ENCODE data around the gene ARMC3. TPM values are rescaled to one million over a fixed set of nuclear protein-coding genes. Genes with fewer than 3 reads are reported as not detected.

Gene ARMC3
- total and polyA plus RNA-seq, 9 of the 15 experiments (the other 6 are each of a cell fraction or from before 2014, with no cell fraction given) = 0.33 to 1.1 (median 0.62) TPM

GRCh38 chr10:22945934-22946673 is 18.3 kb downstream of the ARMC3 start:
- in situ Hi-C loops (cut with MboI) = no loop called here
- H3K9ac ChIP-seq (ENCODE audit: insufficient read depth in 1 of 2, low read depth in 2 of 2, low read length in 2 of 2) = no peak overlapping the region
- WGBS (ENCODE audit: insufficient coverage, low coverage, missing lambda C conversion rate) = 67% methylated on average over 2 of the region's 2 CpGs
- TF ChIP-seq OTX1 (CRISPR knock-in tag; IDR thresholded peaks at IDR 0.05) (no peak), ZFP1 (CRISPR knock-in tag; IDR thresholded peaks at IDR 0.05) (no peak), ZBTB49 (CRISPR knock-in tag; IDR thresholded peaks at IDR 0.05; ENCODE audit: borderline replicate concordance) (no peak), ZNF280B (CRISPR knock-in tag; IDR thresholded peaks at IDR 0.05) (no peak), ELF1 (tag; IDR thresholded peaks at IDR 0.05) (no peak), HOMEZ (CRISPR knock-in tag; IDR thresholded peaks at IDR 0.05) (no peak), SMAD2 (IDR thresholded peaks at IDR 0.05; ENCODE audit: low read depth, low read length) (no peak), XRCC3 (IDR thresholded peaks at IDR 0.05) (no peak), ZNF766 (CRISPR knock-in tag; conservative IDR thresholded peaks at IDR 0.05) (no peak), CHAMP1 (IDR thresholded peaks at IDR 0.05) (no peak)
- TF ChIP-seq, protein P1, sequence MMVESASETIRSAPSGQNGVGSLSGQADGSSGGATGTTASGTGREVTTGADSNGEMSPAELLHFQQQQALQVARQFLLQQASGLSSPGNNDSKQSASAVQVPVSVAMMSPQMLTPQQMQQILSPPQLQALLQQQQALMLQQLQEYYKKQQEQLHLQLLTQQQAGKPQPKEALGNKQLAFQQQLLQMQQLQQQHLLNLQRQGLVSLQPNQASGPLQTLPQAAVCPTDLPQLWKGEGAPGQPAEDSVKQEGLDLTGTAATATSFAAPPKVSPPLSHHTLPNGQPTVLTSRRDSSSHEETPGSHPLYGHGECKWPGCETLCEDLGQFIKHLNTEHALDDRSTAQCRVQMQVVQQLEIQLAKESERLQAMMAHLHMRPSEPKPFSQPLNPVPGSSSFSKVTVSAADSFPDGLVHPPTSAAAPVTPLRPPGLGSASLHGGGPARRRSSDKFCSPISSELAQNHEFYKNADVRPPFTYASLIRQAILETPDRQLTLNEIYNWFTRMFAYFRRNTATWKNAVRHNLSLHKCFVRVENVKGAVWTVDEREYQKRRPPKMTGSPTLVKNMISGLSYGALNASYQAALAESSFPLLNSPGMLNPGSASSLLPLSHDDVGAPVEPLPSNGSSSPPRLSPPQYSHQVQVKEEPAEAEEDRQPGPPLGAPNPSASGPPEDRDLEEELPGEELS (CRISPR knock-in tag; IDR thresholded peaks at IDR 0.05; ENCODE audit: borderline replicate concordance) = no peak

More at GRCh38 chr10:22945934-22946673, 18.3 kb downstream of the ARMC3 start:
- no peaks in the 10 kb centered on the region for H3K4me1 ChIP-seq (replicated peaks in 1 of 2; ENCODE audit: control insufficient read depth in 2 of 2, insufficient read depth in 2 of 2, low read length in 2 of 2)
- intact Hi-C loops (cut with micrococcal nuclease) = no loop called here
- H3K27me3 ChIP-seq (ENCODE audit: control insufficient read depth in 2 of 2, insufficient read depth in 2 of 2, low read length in 2 of 2) = no peaks in the 10 kb centered on the region
- no TSS peak for BruUV-seq (replicated peaks)
- no peaks in the 10 kb centered on the region for H3K36me3 ChIP-seq (ENCODE audit: control insufficient read depth, insufficient read depth, low read length)
- ChIA-PET POLR2A (interaction anchor here (0.6 kb wide), 1 partner anchor 51 kb away, joined by 4 read pairs; no protein-coding TSS in a partner anchor), CTCF (ENCODE audit: low intra/inter-chr PET ratio) (no interaction called here)
- H3K79me2 ChIP-seq (ENCODE audit: control insufficient read depth, insufficient read depth, low read length) = no peaks in the 10 kb centered on the region
- DNase-seq (ENCODE audit: extremely low read depth in 1 of 4, low spot score in 3 of 4) = no peak
- no peak for ATAC-seq
- no peaks in the 10 kb centered on the region for H3K9me1 ChIP-seq (ENCODE audit: control insufficient read depth, insufficient read depth, low read length)
- H4K20me1 ChIP-seq (replicated peaks; ENCODE audit: control insufficient read depth, insufficient read depth, low read length) = no peaks in the 10 kb centered on the region
- H3K27ac ChIP-seq (ENCODE audit: extremely low read depth, low read depth, low read length) = no peak overlapping the region
- H2AFZ ChIP-seq (ENCODE audit: low read depth, low read length) = no peak overlapping the region
- H3K4me3 ChIP-seq = no peak overlapping the region
- no peak overlapping the region for H3K4me2 ChIP-seq (ENCODE audit: insufficient read depth, low read length)
- no peaks in the 10 kb centered on the region for H3K9me3 ChIP-seq (replicated peaks; ENCODE audit: control insufficient read depth, insufficient read depth, low read depth, low read length)
- FAIRE-seq = no peak

Data from K562 (cell line).